ENCODE results near the gene C2orf72. TPM values are rescaled to one million over a fixed set of nuclear protein-coding genes. Genes with fewer than 3 reads are reported as not detected.

The C2orf72 gene
- total and polyA plus RNA-seq, 7 donors: 0.36 to 20.4 (median 18.5) TPM; not detected in 2

DNA sequence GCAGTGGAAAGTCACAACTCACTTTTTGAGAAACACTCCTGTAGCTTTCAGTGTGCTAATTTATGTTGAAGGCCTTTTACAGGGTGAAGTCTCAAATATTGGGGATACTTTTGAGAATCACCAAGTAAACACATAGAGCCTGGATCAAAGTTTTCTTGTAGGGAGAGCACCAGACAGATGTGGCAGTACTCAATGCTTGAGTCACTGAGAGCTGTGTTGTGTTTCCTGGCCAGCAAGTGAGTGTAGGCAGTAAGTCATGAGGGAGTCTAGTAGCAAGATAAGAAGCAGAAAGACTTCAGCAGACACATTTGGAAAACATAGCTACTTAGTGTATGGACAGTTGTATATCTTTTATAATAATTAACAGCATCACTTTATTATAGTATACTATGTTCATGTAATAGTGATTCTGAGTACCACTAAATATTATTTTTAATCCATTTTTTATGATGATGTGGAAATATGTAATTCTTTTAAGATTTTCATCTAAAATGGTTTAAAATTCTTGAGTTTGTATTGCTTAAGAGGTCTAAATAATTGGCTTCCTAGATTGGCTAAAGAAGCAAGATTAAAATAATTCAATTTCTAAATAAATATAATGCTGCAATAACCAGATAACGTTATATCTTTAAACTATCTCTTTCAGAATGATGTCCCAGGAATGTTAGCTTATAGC, 32.2 kb downstream of the C2orf72 start:
- H3K4me3 ChIP-seq: no peak overlapping the region
- TF ChIP-seq, protein P1, sequence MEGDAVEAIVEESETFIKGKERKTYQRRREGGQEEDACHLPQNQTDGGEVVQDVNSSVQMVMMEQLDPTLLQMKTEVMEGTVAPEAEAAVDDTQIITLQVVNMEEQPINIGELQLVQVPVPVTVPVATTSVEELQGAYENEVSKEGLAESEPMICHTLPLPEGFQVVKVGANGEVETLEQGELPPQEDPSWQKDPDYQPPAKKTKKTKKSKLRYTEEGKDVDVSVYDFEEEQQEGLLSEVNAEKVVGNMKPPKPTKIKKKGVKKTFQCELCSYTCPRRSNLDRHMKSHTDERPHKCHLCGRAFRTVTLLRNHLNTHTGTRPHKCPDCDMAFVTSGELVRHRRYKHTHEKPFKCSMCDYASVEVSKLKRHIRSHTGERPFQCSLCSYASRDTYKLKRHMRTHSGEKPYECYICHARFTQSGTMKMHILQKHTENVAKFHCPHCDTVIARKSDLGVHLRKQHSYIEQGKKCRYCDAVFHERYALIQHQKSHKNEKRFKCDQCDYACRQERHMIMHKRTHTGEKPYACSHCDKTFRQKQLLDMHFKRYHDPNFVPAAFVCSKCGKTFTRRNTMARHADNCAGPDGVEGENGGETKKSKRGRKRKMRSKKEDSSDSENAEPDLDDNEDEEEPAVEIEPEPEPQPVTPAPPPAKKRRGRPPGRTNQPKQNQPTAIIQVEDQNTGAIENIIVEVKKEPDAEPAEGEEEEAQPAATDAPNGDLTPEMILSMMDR (IDR thresholded peaks at IDR 0.05): no peak
- TF ChIP-seq POLR2AphosphoS5 (IDR thresholded peaks at IDR 0.05) (no peak), POLR2A (IDR thresholded peaks at IDR 0.05) (no peak), EP300 (IDR thresholded peaks at IDR 0.05) (no peak)
- WGBS, 2 donors: 61 to 86% methylated on average over 1 of the region's 1 CpG
- DNase-seq: no peak
- peaks cover 7 to 96% (median 19%) of the 10 kb centered on the region in 4 donors for H3K36me3 ChIP-seq
- no peaks in the 10 kb centered on the region for H3K27me3 ChIP-seq
- intact Hi-C loops (cut with DNase I): no loop called here
- H3K4me1 ChIP-seq: no peaks in the 10 kb centered on the region
- no peaks in the 10 kb centered on the region for H3K9me3 ChIP-seq
- no peak overlapping the region for H3K27ac ChIP-seq

DNA sequence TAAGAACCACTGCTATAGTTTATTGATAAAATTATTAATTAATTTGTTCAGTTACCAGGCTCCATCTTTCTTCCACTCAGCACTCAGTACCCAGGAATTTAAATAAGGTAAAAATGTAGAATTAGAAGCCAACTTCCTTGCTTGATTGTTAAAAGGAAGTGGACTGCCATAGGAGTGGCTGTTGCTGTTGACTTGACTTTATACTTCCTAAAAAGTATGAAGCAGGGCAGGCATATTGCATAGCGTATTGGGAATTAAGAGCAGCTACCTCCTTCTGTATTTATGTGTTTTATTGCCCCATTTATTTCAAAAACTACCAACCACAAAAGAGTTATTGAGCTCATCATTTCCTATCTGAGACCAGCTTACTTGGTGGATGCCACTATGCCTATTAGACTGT, 47.2 kb downstream of the C2orf72 start:
- H3K36me3 ChIP-seq: peaks cover 28 to 100% (median 73%) of the 10 kb centered on the region in 4 donors
- WGBS, 2 donors: 86 to 89% methylated on average over 1 of the region's 1 CpG
- H3K9me3 ChIP-seq: no peaks in the 10 kb centered on the region
- no peak overlapping the region for H3K4me3 ChIP-seq
- no peaks in the 10 kb centered on the region for H3K4me1 ChIP-seq
- H3K27me3 ChIP-seq: no peaks in the 10 kb centered on the region
- DNase-seq: no peak
- intact Hi-C loops (cut with DNase I): no loop called here
- H3K27ac ChIP-seq: no peak overlapping the region
- TF ChIP-seq POLR2A (IDR thresholded peaks at IDR 0.05) (no peak), POLR2AphosphoS5 (IDR thresholded peaks at IDR 0.05) (no peak), EP300 (IDR thresholded peaks at IDR 0.05) (no peak)
- TF ChIP-seq, protein P1 (IDR thresholded peaks at IDR 0.05): no peak

DNA sequence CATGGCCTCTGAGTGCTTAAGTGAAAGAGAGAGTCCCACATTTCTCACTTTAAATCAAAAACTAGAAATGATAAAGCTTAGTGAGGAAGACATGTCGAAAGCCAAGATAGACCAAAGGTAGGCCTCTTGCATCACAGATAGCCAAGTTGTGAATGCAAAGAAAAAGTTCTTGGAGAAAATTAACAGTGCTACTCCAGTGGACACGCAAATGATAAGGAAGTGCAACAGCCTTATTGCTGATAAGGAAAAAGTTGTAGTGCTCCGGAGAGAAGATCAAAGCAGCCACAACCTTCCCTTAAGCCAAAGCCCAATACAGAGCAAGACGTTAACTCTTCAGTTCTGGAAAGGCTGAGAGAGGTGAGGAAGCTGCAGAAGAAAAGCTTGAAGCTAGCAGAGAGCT, 51.4 kb downstream of the C2orf72 start:
- WGBS, 2 donors: 26 to 70% methylated on average over 4 of the region's 4 CpGs
- H3K36me3 ChIP-seq: peaks cover 20 to 76% (median 38%) of the 10 kb centered on the region in 4 donors

DNA sequence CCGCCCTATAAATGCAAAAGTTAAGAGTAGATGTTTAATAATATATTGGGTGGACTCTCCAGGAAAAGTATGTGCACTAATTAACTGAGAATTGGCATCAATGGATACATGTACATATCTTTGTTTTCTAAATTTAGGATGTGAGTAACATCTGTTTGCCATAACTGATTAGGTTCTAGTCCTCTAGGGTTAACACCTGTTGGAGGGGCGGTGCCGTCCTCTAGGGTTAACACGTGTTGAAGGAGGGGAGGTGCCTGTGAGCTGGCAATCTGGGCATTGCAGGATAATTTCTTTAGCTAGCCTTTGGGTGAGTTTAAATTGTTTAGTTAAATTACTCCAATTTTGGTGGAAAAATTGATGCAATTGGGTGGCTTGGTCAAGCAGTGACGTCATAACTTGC, 56.6 kb downstream of the C2orf72 start:
- intact Hi-C loops (cut with DNase I): no loop called here
- no peaks in the 10 kb centered on the region for H3K27me3 ChIP-seq
- H3K27ac ChIP-seq: no peak overlapping the region
- H3K9me3 ChIP-seq: no peaks in the 10 kb centered on the region
- H3K4me3 ChIP-seq: no peak overlapping the region
- DNase-seq: no peak
- H3K36me3 ChIP-seq: peaks cover 0 to 58% (median 4%) of the 10 kb centered on the region in 4 donors
- no peaks in the 10 kb centered on the region for H3K4me1 ChIP-seq
- no peak for TF ChIP-seq EP300 (IDR thresholded peaks at IDR 0.05)
- TF ChIP-seq POLR2A (IDR thresholded peaks at IDR 0.05): no peak
- WGBS, 2 donors: 35 to 77% methylated on average over 5 of the region's 5 CpGs

More for the DNA sequence above, 51.4 kb downstream of the C2orf72 start:
- H3K4me1 ChIP-seq: no peaks in the 10 kb centered on the region
- intact Hi-C loops (cut with DNase I): no loop called here
- DNase-seq: no peak
- H3K9me3 ChIP-seq: no peaks in the 10 kb centered on the region
- no peaks in the 10 kb centered on the region for H3K27me3 ChIP-seq
- TF ChIP-seq, protein P1 (IDR thresholded peaks at IDR 0.05): no peak
- no peak for TF ChIP-seq EP300 (IDR thresholded peaks at IDR 0.05)
- TF ChIP-seq POLR2AphosphoS5 (IDR thresholded peaks at IDR 0.05): no peak
- TF ChIP-seq POLR2A (IDR thresholded peaks at IDR 0.05): no peak
- H3K27ac ChIP-seq: no peak overlapping the region
- no peak overlapping the region for H3K4me3 ChIP-seq

DNA sequence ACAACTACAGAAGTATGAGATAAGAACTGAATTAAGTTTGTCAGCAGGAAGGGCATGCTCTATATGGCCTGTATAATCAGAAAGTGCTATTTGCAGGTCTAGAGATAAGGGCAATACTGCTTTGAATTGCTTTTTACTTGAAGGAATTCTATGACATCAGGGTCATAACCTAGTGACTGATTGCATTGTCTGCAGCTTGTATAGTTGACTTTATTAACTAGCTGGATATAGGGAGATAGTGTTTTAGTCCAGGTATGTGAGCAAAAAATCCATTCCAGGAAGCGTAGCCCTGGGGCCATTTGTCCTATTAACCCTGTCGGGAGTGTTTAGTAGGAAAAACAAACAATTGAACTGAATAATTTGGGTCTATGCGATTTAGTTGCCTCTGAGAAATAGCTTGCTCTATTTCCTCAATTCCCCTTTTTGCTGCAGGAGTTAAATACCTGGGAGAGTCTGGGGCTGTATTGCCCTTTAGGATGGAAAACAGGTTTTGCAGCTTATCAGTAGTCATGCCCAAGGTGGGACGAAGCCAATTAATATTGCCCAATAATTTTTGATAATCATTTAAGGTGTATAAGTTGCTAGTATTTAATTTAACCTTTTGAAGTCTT, 57.5 kb downstream of the C2orf72 start:
- Histone ChIP-seq H3K9me3 (peaks cover 0 to 6% (median 2%) of the 10 kb centered on the region in 4 donors), H3K4me1 (no peaks in the 10 kb centered on the region), H3K27ac (no peak overlapping the region), H3K27me3 (no peaks in the 10 kb centered on the region), H3K36me3 (peaks cover 0 to 57% (median 4%) of the 10 kb centered on the region in 4 donors), H3K4me3 (no peak overlapping the region)
- no peak for DNase-seq
- TF ChIP-seq, protein P1 (IDR thresholded peaks at IDR 0.05): no peak
- TF ChIP-seq POLR2A (IDR thresholded peaks at IDR 0.05): no peak
- no peak for TF ChIP-seq EP300 (IDR thresholded peaks at IDR 0.05)
- TF ChIP-seq POLR2AphosphoS5 (IDR thresholded peaks at IDR 0.05): no peak
- WGBS, 2 donors: 16 to 67% methylated on average over 4 of the region's 4 CpGs
- intact Hi-C loops (cut with DNase I): no loop called here

Measured in sigmoid colon (tissue), 7 donors.